Measurements from ENCODE around the gene BRD1.

DNA sequence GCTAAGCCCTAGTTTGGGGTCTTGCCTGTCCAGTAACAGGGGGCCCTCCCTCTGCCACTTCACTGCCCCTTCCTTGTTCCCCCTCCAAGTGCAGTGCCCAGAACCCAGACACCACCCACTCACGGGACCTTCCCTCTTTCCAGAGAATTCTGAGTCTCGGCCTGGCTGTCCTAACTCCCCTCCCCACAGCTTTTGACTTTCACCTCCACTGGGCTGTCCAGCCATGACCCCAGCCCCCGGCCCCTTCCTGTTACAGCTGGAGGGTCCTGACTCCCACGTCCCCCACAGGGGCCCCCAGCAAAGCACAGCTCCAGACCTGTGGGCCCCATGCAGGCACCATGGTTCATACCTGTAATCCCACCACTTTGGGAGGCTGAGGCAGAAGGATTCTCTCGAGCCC is 71.5 kb downstream of the BRD1 start:
- TF ChIP-seq, protein P1, sequence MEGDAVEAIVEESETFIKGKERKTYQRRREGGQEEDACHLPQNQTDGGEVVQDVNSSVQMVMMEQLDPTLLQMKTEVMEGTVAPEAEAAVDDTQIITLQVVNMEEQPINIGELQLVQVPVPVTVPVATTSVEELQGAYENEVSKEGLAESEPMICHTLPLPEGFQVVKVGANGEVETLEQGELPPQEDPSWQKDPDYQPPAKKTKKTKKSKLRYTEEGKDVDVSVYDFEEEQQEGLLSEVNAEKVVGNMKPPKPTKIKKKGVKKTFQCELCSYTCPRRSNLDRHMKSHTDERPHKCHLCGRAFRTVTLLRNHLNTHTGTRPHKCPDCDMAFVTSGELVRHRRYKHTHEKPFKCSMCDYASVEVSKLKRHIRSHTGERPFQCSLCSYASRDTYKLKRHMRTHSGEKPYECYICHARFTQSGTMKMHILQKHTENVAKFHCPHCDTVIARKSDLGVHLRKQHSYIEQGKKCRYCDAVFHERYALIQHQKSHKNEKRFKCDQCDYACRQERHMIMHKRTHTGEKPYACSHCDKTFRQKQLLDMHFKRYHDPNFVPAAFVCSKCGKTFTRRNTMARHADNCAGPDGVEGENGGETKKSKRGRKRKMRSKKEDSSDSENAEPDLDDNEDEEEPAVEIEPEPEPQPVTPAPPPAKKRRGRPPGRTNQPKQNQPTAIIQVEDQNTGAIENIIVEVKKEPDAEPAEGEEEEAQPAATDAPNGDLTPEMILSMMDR (IDR thresholded peaks at IDR 0.05; ENCODE audit: poor library complexity, severe bottlenecking): no peak
- TF ChIP-seq, protein P2, sequence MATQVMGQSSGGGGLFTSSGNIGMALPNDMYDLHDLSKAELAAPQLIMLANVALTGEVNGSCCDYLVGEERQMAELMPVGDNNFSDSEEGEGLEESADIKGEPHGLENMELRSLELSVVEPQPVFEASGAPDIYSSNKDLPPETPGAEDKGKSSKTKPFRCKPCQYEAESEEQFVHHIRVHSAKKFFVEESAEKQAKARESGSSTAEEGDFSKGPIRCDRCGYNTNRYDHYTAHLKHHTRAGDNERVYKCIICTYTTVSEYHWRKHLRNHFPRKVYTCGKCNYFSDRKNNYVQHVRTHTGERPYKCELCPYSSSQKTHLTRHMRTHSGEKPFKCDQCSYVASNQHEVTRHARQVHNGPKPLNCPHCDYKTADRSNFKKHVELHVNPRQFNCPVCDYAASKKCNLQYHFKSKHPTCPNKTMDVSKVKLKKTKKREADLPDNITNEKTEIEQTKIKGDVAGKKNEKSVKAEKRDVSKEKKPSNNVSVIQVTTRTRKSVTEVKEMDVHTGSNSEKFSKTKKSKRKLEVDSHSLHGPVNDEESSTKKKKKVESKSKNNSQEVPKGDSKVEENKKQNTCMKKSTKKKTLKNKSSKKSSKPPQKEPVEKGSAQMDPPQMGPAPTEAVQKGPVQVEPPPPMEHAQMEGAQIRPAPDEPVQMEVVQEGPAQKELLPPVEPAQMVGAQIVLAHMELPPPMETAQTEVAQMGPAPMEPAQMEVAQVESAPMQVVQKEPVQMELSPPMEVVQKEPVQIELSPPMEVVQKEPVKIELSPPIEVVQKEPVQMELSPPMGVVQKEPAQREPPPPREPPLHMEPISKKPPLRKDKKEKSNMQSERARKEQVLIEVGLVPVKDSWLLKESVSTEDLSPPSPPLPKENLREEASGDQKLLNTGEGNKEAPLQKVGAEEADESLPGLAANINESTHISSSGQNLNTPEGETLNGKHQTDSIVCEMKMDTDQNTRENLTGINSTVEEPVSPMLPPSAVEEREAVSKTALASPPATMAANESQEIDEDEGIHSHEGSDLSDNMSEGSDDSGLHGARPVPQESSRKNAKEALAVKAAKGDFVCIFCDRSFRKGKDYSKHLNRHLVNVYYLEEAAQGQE (IDR thresholded peaks at IDR 0.05; ENCODE audit: borderline replicate concordance): no peak
- TF ChIP-seq EZH2 (IDR thresholded peaks at IDR 0.05; ENCODE audit: borderline replicate concordance, insufficient read depth, low read length, poor library complexity, severe bottlenecking): no peak

Data from neural cell (in vitro differentiated cells).